ENCODE measurements around the gene ASPA. TPM values are rescaled to one million over a fixed set of nuclear protein-coding genes. Genes with fewer than 3 reads are reported as not detected.

ASPA gene
- total RNA-seq, 1 donor from 2014 or later, result 0.94 TPM

Other genes starting within 250 kb of the ASPA start
- gene OR3A1, start 177.6 kb upstream of the ASPA start, total RNA-seq, result not detected
- gene OR3A2, start 89.7 kb upstream of the ASPA start, total RNA-seq, result not detected
- not detected for gene OR1E1, start 77.6 kb upstream of the ASPA start, total RNA-seq
- gene OR3A3, start 64.6 kb upstream of the ASPA start, total RNA-seq, result not detected
- gene OR1E2, start 42.2 kb upstream of the ASPA start, total RNA-seq, result not detected
- not detected for gene SPATA22, start 4.2 kb upstream of the ASPA start, total RNA-seq
- gene TRPV3, start 81.8 kb downstream of the ASPA start, total RNA-seq, result 1.0 TPM
- 4.8 TPM for gene TRPV1, start 133.4 kb downstream of the ASPA start, total RNA-seq
- gene SHPK, start 160.3 kb downstream of the ASPA start, total RNA-seq, result 4.8 TPM
- gene CTNS, start 160.8 kb downstream of the ASPA start, total RNA-seq, result 6.4 TPM
- gene TAX1BP3, start 192.6 kb downstream of the ASPA start, total RNA-seq, result 158 TPM
- gene EMC6, start 192.8 kb downstream of the ASPA start, total RNA-seq, result 54.0 TPM
- gene P2RX5, start 220.2 kb downstream of the ASPA start, total RNA-seq, result 37.9 TPM
- gene HASPIN, start 247.9 kb downstream of the ASPA start, total RNA-seq, result 0.30 TPM